C4-2B (cell line): Measurements from ENCODE around the gene LDLRAD3.

Experiments used
- CTCF ChIP-seq: fragments of 450-650 bp; conservative IDR thresholded peaks from 2 replicates; pipeline ENCODE4 v1.5.1; 2017; ENCODE audit warnings: mild to moderate bottlenecking
- ZFX ChIP-seq: fragments of 450-650 bp; IDR thresholded peaks from 2 replicates; pipeline ENCODE4 v1.6.1; 2017

- no peak for TF ChIP-seq CTCF
- TF ChIP-seq ZFX: no peak
Observed at GRCh38 chr11:36110668-36111410, 167.0 kb downstream of the LDLRAD3 start.
